H1 (cell line): ENCODE data around the gene SLC1A3. TPM values are rescaled to one million over a fixed set of nuclear protein-coding genes. Genes with fewer than 3 reads are reported as not detected.

Source experiments
- CTCF ChIA-PET: fragments of 300-600 bp; sonication (Branson Sonifier 250); formaldehyde crosslinking; loops from one replicate; lab custom pipeline; 2021; ENCODE audit not compliant: partially characterized antibody; lab: Charles Lee
- POLR2A ChIA-PET: fragments of 300-600 bp; sonication (Branson Sonifier 250); formaldehyde crosslinking; loops from one replicate; lab custom pipeline; 2021; ENCODE audit warnings: inconsistent platforms; ENCODE audit not compliant: partially characterized antibody; lab: Charles Lee
- DNase-seq, 2 experiments: peaks; one replicate each; pipeline versions ENCODE4 v3.0.0 to v3.0.0-alpha.2; 2010 to 2022; ENCODE audit warnings: low spot score in 2 of 2, low read depth in 1 of 2, mixed read lengths in 1 of 2
- FAIRE-seq: peaks from 2 replicates; lab custom pipeline; 2011; peaks lifted over from hg19 to GRCh38; lab: Jason Lieb, UNC
- H2AFZ ChIP-seq: 2 replicates; pipeline ENCODE4 v1.8.1; 2012; ENCODE audit warnings: low read length, inconsistent platforms
- H2AK5ac ChIP-seq: 2 replicates; pipeline ENCODE4 v1.6.1; 2013; ENCODE audit warnings: low read depth, low read length
- H2BK120ac ChIP-seq: replicated peaks from 2 replicates; pipeline ENCODE3; 2013; ENCODE audit warnings: low read depth, low read length, inconsistent platforms
- H2BK12ac ChIP-seq: 2 replicates; pipeline ENCODE4 v1.6.1; 2013; ENCODE audit warnings: low read depth, low read length
- H2BK15ac ChIP-seq: 2 replicates; pipeline ENCODE4 v1.6.1; 2013; ENCODE audit warnings: low read length
- H2BK20ac ChIP-seq: 2 replicates; pipeline ENCODE4 v1.6.1; 2013; ENCODE audit warnings: low read length
- H2BK5ac ChIP-seq: 2 replicates; pipeline ENCODE4 v1.6.1; 2013; ENCODE audit warnings: low read depth, low read length
- H3K14ac ChIP-seq: 2 replicates; pipeline ENCODE4 v1.6.1; 2013; ENCODE audit warnings: inconsistent platforms; ENCODE audit not compliant: insufficient read length
- H3K18ac ChIP-seq: 2 replicates; pipeline ENCODE4 v1.6.1; 2013; ENCODE audit warnings: low read length; ENCODE audit errors: extremely low read depth
- H3K23ac ChIP-seq: 2 replicates; pipeline ENCODE4 v1.6.1; 2013; ENCODE audit warnings: inconsistent platforms; ENCODE audit not compliant: insufficient read length
- H3K23me2 ChIP-seq: 2 replicates; pipeline ENCODE4 v1.6.1; 2013; ENCODE audit warnings: low read depth, low read length
- H3K27ac ChIP-seq: 2 replicates; pipeline ENCODE4 v1.6.1; 2011; ENCODE audit warnings: low read depth, low read length, inconsistent platforms
- H3K27me3 ChIP-seq, 4 experiments: replicated peaks in 1 of 4; 1 replicate in 1 of 4; 2 replicates in 3 of 4; pipeline versions ENCODE4 v1.6.1 to v1.8.1; 2011 to 2013; ENCODE audit warnings: low read length in 3 of 4, mild to moderate bottlenecking in 3 of 4, inconsistent platforms in 2 of 4, mixed read lengths in 2 of 4, moderate library complexity in 1 of 4; ENCODE audit not compliant: control insufficient read depth in 3 of 4, insufficient read depth in 3 of 4; ENCODE audit errors: extremely low read depth in 1 of 4
- H3K36me3 ChIP-seq, 4 experiments: 2 replicates each; pipeline versions ENCODE4 v1.6.1 to v1.8.1; 2011 to 2013; ENCODE audit warnings: mild to moderate bottlenecking in 4 of 4, low read length in 3 of 4, moderate library complexity in 2 of 4, control low read depth in 1 of 4, inconsistent platforms in 1 of 4; ENCODE audit not compliant: insufficient read depth in 4 of 4, control insufficient read depth in 2 of 4
- H3K4ac ChIP-seq: replicated peaks from 2 replicates; pipeline ENCODE3; 2013; ENCODE audit warnings: low read length, low read depth, mixed read lengths, inconsistent platforms; ENCODE audit not compliant: insufficient read length
- H3K4me1 ChIP-seq, 4 experiments: replicated peaks in 1 of 4; 1 replicate in 1 of 4; 2 replicates in 3 of 4; pipeline versions ENCODE4 v1.6.1 to v1.8.1; 2011 to 2013; ENCODE audit warnings: low read length in 3 of 4, inconsistent platforms in 2 of 4, mixed read lengths in 1 of 4; ENCODE audit not compliant: insufficient read depth in 4 of 4, control insufficient read depth in 3 of 4
- H3K4me2 ChIP-seq, 2 experiments: 2 replicates each; pipeline versions ENCODE4 v1.6.1 to v1.8.1; 2011 to 2013; ENCODE audit warnings: low read depth in 2 of 2, low read length in 2 of 2, control low read depth in 1 of 2, inconsistent platforms in 1 of 2, mild to moderate bottlenecking in 1 of 2; ENCODE audit not compliant: insufficient read depth in 1 of 2
- H3K4me3 ChIP-seq, 4 experiments: fragments of 200-600, 300-600 bp in 1 of 4; sonication (generic), shearing (Covaris generic), sonication (Bioruptor Twin) in 1 of 4; 2 replicates each; pipeline versions ENCODE4 v1.5.1 to v1.8.1; 2011 to 2016; ENCODE audit warnings: low read length in 4 of 4, low read depth in 3 of 4, control low read depth in 2 of 4, inconsistent platforms in 2 of 4, mild to moderate bottlenecking in 2 of 4, mixed read lengths in 1 of 4, moderate library complexity in 1 of 4; ENCODE audit not compliant: insufficient read depth in 2 of 4; ENCODE audit errors: extremely low read depth in 1 of 4
- H3K56ac ChIP-seq: replicated peaks from 2 replicates; pipeline ENCODE3; 2013; ENCODE audit warnings: low read depth, mild to moderate bottlenecking, mixed read lengths, low read length, inconsistent platforms; ENCODE audit not compliant: insufficient read length
- H3K79me1 ChIP-seq: 2 replicates; pipeline ENCODE4 v1.6.1; 2013; ENCODE audit warnings: low read depth, low read length, control low read depth
- H3K79me2 ChIP-seq, 2 experiments: 2 replicates each; pipeline versions ENCODE4 v1.6.1 to v1.8.1; 2012 to 2013; ENCODE audit warnings: low read length in 2 of 2, mild to moderate bottlenecking in 2 of 2, inconsistent platforms in 1 of 2; ENCODE audit not compliant: insufficient read depth in 2 of 2, control insufficient read depth in 1 of 2
- H3K9ac ChIP-seq, 4 experiments: replicated peaks in 1 of 4; 1 replicate in 1 of 4; 2 replicates in 3 of 4; pipeline versions ENCODE4 v1.6.1 to v1.8.1; 2011 to 2013; ENCODE audit warnings: low read depth in 3 of 4, low read length in 3 of 4, control low read depth in 2 of 4, mild to moderate bottlenecking in 2 of 4, moderate library complexity in 2 of 4, inconsistent platforms in 1 of 4; ENCODE audit errors: extremely low read depth in 1 of 4
- H3K9me3 ChIP-seq, 2 experiments: 2 replicates each; pipeline versions ENCODE4 v1.6.1 to v1.8.1; 2012 to 2013; ENCODE audit warnings: mild to moderate bottlenecking in 2 of 2, moderate library complexity in 2 of 2, control low read depth in 1 of 2, inconsistent platforms in 1 of 2, low read depth in 1 of 2, low read length in 1 of 2, mixed read lengths in 1 of 2; ENCODE audit not compliant: insufficient read depth in 2 of 2
- H4K20me1 ChIP-seq, 2 experiments: replicated peaks in 1 of 2; 2 replicates each; pipeline versions ENCODE3 to v1.8.1; 2011 to 2013; ENCODE audit warnings: inconsistent platforms in 2 of 2, low read length in 2 of 2, mild to moderate bottlenecking in 1 of 2; ENCODE audit not compliant: insufficient read depth in 2 of 2, control insufficient read depth in 1 of 2
- H4K5ac ChIP-seq: 2 replicates; pipeline ENCODE4 v1.6.1; 2013; ENCODE audit warnings: low read length, low read depth, mixed read lengths, inconsistent platforms; ENCODE audit not compliant: insufficient read length
- H4K8ac ChIP-seq: 2 replicates; pipeline ENCODE4 v1.8.0; 2013; ENCODE audit warnings: mild to moderate bottlenecking, moderate library complexity, low read length, inconsistent platforms; ENCODE audit not compliant: insufficient read depth; ENCODE audit errors: extremely low read depth
- H4K91ac ChIP-seq: replicated peaks from 2 replicates; pipeline ENCODE3; 2013; ENCODE audit warnings: low read length, mixed read lengths, inconsistent platforms; ENCODE audit not compliant: insufficient read length
- ATF2 ChIP-seq: IDR thresholded peaks from 2 replicates; pipeline ENCODE4 v1.6.1; 2012; ENCODE audit warnings: low read length, inconsistent platforms
- EP300 ChIP-seq, 2 experiments: IDR thresholded peaks; 1 replicate in 1 of 2; 2 replicates in 1 of 2; pipeline ENCODE4 v1.6.1; 2011 to 2012; ENCODE audit warnings: low read depth in 2 of 2, low read length in 2 of 2, mild to moderate bottlenecking in 2 of 2, borderline replicate concordance in 1 of 2, inconsistent platforms in 1 of 2, moderate library complexity in 1 of 2
- HDAC2 ChIP-seq, 2 experiments: fragments of 300-600 bp in 1 of 2; sonication (generic) in 1 of 2; IDR thresholded peaks; 2 replicates each; pipeline ENCODE4 v1.6.1; 2011 to 2012; ENCODE audit warnings: low read depth in 2 of 2, low read length in 2 of 2, mild to moderate bottlenecking in 2 of 2, moderate library complexity in 2 of 2, borderline replicate concordance in 1 of 2, inconsistent platforms in 1 of 2
- RBBP5 ChIP-seq: IDR thresholded peaks from 2 replicates; pipeline ENCODE4 v1.7.1; 2012; ENCODE audit warnings: low read depth, mild to moderate bottlenecking, inconsistent platforms, low read length, moderate library complexity, borderline replicate concordance
- SIX5 ChIP-seq: IDR thresholded peaks from 2 replicates; pipeline ENCODE4 v1.6.1; 2011; ENCODE audit warnings: mild to moderate bottlenecking, low read depth, low read length
- SP1 ChIP-seq: IDR thresholded peaks from 2 replicates; pipeline ENCODE4 v1.6.1; 2011; ENCODE audit warnings: low read depth, low read length
- TAF1 ChIP-seq: IDR thresholded peaks from 2 replicates; pipeline ENCODE4 v1.6.1; 2011; ENCODE audit warnings: mild to moderate bottlenecking, low read depth, low read length
- USF2 ChIP-seq: IDR thresholded peaks from 2 replicates; pipeline ENCODE4 v1.6.1; 2011; ENCODE audit warnings: low read length, improper control_type of control experiment
- WGBS, 2 experiments: shearing (Covaris generic) in 1 of 2; methylation state at CpG; one replicate each; pipeline versions ENCODE4 v1.1.6 to v1.1.7; 2013 to 2015; ENCODE audit warnings: low lambda C conversion rate in 2 of 2, mixed read lengths in 2 of 2, inconsistent platforms in 1 of 2, low coverage in 1 of 2, missing lambda C conversion rate in 1 of 2; ENCODE audit not compliant: insufficient replicate concordance in 2 of 2, insufficient coverage in 1 of 2, insufficient read length in 1 of 2; ENCODE audit errors: extremely low coverage in 1 of 2, missing lambda C conversion rate in 1 of 2; 5-methylcytosine and 5-hydroxymethylcytosine counted together
- polyA plus RNA-seq, 7 experiments: library from polyadenylated mRNA; depleted of rRNA in 3 of 7; stranded (reverse) in 5 of 7; unstranded in 2 of 7; fragments of >200 nt in 5 of 7; fragments of 200-250 nt in 2 of 7; gene quantifications; 1 replicate in 5 of 7; 2 replicates in 1 of 7; 4 replicates in 1 of 7; pipeline versions ENCODE4 v1.2.1 to v1.2.3, GENCODE V29; 2011 to 2013; ENCODE audit warnings: missing spikeins in 2 of 7, mixed read lengths in 2 of 7
- total RNA-seq: library from RNA; stranded (reverse); fragmentation: NEBNext Ultra II Directional; extraction: Animal tissue kit (Norgen Biotek cat#: 25700); gene quantifications from 2 replicates; pipeline ENCODE4 v1.2.1, GENCODE V29; 2021

The SLC1A3 gene
- total and polyA plus RNA-seq, 2 of the 8 experiments (the other 6 are each of a cell fraction or from before 2014, with no cell fraction given) = 26.7 to 35.3 TPM

- Histone ChIP-seq H2AFZ (no peak overlapping the region), H3K56ac (no peak overlapping the region), H2BK20ac (no peak overlapping the region), H3K9ac (no peak overlapping the region), H3K79me2 (no peaks in the 10 kb centered on the region), H2BK120ac (no peak overlapping the region), H3K36me3 (no peaks in the 10 kb centered on the region), H2AK5ac (no peak overlapping the region), H2BK15ac (no peak overlapping the region), H3K4me1 (peaks cover 0 to 18% (median 9%) of the 10 kb centered on the region in 4 experiments; a peak in 5 of 7 replicates), H3K4ac (no peak overlapping the region), H3K23ac (no peak overlapping the region), H3K27me3 (no peaks in the 10 kb centered on the region), H3K9me3 (no peaks in the 10 kb centered on the region), H3K27ac (peak overlapping the region; percentile 44; the same call in 1 of the 2 replicates), H4K91ac (no peak overlapping the region), H3K18ac (no peak overlapping the region; the same call in 1 of the 2 replicates), H4K8ac (no peak overlapping the region), H3K14ac (no peak overlapping the region), H2BK12ac (no peak overlapping the region; the same call in 1 of the 2 replicates), H3K4me2 (peak overlapping the region; percentile 14 to 51), H4K20me1 (no peaks in the 10 kb centered on the region), H3K4me3 (peak overlapping the region in 3 of 4 experiments; percentile 11 to 15 (median 12); a peak in 3 of 8 replicates), H4K5ac (no peak overlapping the region), H3K79me1 (no peaks in the 10 kb centered on the region), H3K23me2 (no peaks in the 10 kb centered on the region), H2BK5ac (peak overlapping the region; percentile 97)
- ChIA-PET CTCF (interaction anchor here (1.0 to 3.7 kb wide), 5 partner anchors 9 to 381 kb away, joined by 3 to 29 read pairs (median 4); no protein-coding TSS in a partner anchor), POLR2A (interaction anchor here (0.6 to 3.5 kb wide), 6 partner anchors 9 to 36 kb away, joined by 3 to 26 read pairs (median 4); partner anchors contain the start of gene SLC1A3)
- WGBS, 2 experiments = 51% methylated on average over 8 of the region's 8 CpGs; no CpG with 5 or more reads in 1 of the 2 experiments
- FAIRE-seq (peak; percentile 95), DNase-seq (peak; percentile 64 to 78)
- peak; percentile 75 for TF ChIP-seq RBBP5
- TF ChIP-seq TAF1 = 0 out of 2 replicates have a peak, but pooled peaks have one; percentile 16
- TF ChIP-seq ATF2 = 0 out of 2 replicates have a peak, but pooled peaks have one; percentile 18
- peak; percentile 91 for TF ChIP-seq SP1
- peak; percentile 85 to 92; a peak in 3 of 4 replicates for TF ChIP-seq HDAC2 (IDR thresholded peaks at IDR 0.05; ENCODE audit: borderline replicate concordance in 1 of 2, low read depth in 2 of 2, low read length in 2 of 2)
- no peak for TF ChIP-seq SIX5
- TF ChIP-seq USF2 = no peak
- peak in 1 of 2 experiments; percentile 71; a peak in 1 of 3 replicates for TF ChIP-seq EP300 (IDR thresholded peaks at IDR 0.05; ENCODE audit: borderline replicate concordance in 1 of 2, low read depth in 2 of 2, low read length in 2 of 2)
These were observed 12.7 kb downstream of the SLC1A3 start for GRCh38 chr5:36619012-36619635.
